Right renal cortex interstitium (tissue), 3 donors: ENCODE measurements around the gene PLEKHA4. TPM values are rescaled to one million over a fixed set of nuclear protein-coding genes. Genes with fewer than 3 reads are reported as not detected.
"Not testable (repeated sequence)": the region's sequence is repeated elsewhere in the genome, so short reads cannot be mapped to it uniquely, and the experiment has no call there.

Source experiments
- DNase-seq, 3 donors: peaks; one replicate each; pipeline ENCODE4 v3.0.0-alpha.2; 2013; ENCODE audit warnings: low read depth in 3 of 3, low spot score in 2 of 3
- polyA plus RNA-seq, 3 donors: library from polyadenylated mRNA; unstranded; fragments of 120-200 nt; gene quantifications; one replicate each; pipeline ENCODE4 v1.2.1, GENCODE V29; 2013; ENCODE audit not compliant: insufficient read length in 3 of 3

PLEKHA4 gene
- polyA plus RNA-seq, 3 donors = 17.4 to 19.8 (median 17.6) TPM

DNA sequence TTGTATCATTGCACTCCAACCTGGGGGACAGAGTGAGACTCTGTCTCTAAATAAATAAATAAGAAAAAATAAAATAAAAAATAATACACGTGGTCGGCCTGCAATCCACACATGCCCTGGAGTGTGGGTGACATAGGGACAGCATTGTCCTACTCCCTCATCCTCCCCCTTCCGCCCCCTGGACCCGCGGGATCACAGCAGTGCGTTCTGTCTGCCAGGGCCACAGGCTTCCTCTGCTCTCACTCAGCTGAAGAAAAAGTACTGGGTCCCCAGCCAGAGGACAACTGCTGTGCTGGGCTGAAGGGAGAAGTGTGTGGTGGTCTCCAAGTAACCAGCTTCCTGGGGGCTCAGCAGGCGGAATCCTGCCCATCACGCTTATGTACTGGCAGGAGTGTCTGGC lies 63.9 kb downstream of the PLEKHA4 start:
- no peak for DNase-seq

DNA sequence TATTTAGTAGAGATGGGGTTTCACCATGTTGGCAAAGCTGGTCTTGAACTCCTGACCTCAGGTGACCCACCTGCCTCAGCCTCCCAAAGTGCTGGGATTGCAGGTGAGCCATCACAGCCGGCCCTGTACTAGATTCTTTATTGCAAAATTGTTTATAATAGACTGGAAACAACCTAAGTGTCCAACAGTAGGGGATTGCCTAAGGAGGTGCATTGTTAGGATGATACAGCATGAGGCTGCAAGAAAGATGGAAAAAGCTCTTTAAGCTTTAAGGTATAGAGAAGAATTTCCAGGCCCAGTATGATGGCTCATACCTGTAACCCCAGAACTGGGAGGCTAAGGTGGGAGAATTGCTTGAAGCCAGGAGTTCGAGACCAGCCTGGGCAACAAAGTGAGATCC lies 65.8 kb downstream of the PLEKHA4 start:
- DNase-seq = no peak

DNA sequence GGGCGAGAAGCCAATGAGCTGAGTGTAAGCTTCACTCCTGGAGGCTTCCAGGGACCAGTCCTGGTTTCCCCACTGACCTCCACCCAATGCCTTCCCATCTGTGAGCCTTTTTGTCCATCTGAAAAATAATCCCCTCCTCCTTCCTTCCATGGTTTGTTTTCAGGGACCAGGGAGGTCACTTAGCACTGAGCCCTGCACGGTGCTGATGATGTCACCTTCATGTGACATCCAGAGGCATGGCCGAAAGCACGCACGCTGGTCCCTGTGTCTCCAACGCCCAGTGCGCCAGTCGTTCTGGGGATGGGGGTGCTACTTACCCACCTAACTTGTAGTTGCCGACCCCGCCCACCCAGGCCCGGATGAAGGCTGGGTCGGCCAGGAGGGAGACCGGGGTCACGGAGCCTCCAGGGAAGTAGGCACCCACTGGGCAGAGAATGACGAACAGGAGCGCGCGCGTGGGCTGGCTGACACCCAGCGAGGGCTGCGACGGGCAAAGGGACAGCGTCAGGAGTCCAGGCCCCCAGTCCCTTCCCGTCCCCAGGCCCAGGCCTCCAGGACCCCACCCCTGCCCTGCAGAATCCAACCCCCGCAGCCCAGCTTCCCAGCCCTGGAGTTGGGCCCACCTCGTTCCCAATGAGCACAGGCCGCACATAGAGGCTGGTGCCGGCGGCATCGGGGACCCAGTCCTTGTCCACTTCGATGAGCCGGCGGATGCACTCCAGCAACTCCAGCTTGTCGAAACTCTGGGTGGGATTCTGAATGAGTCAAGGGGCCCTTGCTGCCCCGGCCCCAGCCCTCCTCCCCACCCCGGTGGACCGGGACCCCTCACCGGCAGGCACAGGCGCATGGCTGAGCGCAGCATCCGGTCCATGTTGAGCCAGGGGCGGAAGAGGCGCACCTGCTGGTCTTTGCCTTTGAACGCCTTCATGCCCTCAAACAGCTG lies 68.8 kb downstream of the PLEKHA4 start:
- no peak for DNase-seq

DNA sequence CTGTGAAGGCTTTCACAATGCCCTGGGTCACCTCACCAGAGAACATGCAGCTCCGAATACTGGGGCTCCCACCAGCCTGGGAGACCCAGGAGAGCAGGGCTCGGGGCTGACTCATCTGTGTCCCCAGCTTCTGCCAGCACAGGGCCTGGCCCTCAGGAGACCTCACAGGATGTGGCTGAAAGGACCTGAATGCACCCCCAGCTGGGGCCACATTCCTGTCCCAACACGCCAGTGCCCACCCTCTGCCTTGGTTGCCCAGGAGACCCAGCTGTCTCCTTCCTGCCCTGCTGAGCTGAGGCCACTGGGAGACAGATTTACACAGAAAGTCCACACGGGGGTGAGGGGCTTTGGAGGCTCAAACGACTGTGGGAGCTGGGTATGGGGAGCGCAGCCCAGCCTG lies 69.5 kb downstream of the PLEKHA4 start:
- DNase-seq = no peak

DNA sequence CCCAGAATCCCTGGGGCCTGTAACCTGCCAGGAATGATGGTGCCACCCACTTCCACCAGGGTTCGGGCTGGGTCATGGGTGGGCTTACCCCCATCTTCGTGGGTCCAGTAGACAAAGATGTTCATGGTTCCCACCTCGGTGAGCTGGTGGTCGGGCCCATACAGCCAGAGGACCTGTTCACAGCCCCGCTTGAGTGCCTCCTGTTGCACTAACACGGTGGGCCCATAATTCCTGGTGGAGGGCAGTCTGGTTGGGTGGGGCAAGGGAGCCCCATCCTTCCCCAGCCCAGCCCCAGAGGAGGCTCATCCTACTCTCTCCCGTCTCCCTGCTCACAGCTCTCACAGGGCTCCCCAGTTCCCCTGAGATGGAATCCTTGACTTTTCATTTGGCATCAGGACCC lies 71.3 kb downstream of the PLEKHA4 start:
- DNase-seq = no peak

DNA sequence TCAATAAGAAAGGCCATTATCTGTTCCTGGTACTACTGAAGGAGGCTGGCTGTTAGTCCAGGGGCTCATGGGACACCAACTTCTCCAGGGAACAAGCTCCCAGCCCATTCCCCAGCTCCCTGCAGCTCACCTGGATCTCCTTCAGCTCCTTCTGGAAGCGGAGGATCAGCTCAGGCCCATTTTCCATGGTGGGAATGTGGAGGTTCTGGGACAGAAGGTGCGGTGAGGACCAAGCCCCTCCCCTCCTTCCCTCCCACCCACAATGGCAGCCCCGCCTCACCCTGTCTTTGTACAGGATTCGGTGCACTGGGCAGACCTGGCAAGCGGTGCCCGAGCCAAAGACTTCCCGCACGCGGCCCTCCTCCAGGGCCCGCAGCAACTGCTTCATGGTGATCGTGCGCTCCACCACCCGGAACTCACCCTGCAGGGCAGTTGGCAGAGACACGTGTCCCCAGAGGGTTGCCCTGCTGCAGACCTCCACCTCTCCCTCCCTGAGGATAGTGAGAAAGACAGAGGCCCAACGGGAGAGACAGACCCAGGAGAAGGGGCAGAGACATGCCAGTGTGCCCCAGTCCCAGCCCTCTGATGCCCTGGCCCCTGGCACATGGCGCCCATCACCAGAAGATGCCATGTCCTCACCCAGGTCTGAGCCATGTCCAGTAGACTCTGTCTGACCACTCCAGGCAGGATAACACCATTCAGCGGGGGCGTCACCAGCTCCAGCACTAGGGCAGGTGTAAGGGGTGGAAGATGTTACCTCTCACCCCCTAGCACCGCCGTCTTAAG lies 71.9 kb downstream of the PLEKHA4 start:
- DNase-seq = no peak

DNA sequence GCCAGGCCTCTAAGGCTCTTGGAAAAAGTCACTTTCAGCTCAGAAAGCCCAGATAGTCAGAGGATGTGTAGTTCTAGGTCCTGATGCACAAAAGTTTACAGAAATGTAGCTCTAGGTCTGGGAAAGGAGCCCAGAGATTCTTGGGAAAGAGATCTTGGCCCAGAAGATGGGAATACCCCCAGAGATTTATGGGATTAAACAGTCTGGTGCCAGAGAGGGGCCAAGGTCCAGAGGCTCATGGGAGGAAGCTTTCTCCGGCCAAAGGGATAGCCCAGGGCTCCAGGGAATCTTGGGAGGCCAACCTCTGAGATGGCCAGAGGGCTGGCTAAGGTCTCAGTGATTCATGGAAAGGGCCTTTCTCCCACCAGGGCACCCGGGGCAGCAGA lies 72.7 kb downstream of the PLEKHA4 start:
- no peak for DNase-seq

DNA sequence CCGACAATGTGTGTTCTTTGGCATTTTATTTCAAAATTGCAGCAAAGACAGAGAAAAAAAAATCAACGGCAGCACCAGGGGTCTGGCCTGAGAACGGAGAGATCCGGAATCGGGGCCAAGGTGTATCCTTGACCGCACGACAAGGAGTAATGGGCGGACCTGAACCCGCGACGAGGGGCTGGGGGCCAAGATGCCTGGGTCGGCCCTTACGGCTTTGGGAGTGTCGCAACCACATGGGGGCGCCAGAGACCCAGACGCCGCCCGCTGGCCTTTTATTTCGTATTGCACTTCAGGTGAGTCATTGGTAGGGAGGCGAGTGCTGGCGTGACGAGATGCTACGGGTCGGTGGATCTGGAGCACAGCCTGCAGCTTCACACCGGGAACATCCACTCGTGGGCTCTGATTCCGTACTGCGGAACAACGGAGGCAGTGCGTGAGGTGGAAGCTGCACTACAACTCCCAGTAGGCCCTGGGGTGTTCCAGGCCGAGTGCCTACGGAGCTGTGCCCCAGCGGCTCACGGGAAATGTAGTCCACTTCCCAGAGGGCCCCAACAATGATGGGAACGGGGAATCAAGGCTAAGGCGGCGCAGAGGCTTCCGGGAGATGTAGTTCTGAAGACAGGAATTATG lies 73.2 kb downstream of the PLEKHA4 start:
- peak; percentile 86 to 91 (median 90) for DNase-seq

DNA sequence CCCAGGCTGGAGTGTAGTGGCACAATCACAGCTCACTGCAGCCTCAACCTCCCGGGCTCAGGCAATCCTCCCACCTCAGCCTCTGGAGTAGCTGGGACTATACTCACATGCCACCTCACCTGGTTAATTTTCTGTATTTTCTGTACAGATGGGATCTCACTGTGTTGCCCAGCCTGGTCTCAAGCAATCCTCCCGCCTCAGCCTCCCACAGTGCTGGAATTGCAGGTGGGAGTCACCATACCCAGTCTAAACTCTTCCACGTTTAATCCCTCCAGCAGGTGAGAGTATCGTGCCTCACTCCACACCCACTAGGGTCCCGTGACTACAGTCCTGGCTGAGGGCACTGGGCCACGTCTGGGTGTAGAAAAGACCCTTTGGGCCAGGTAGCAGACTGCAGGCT lies 74.1 kb downstream of the PLEKHA4 start:
- DNase-seq = no peak

DNA sequence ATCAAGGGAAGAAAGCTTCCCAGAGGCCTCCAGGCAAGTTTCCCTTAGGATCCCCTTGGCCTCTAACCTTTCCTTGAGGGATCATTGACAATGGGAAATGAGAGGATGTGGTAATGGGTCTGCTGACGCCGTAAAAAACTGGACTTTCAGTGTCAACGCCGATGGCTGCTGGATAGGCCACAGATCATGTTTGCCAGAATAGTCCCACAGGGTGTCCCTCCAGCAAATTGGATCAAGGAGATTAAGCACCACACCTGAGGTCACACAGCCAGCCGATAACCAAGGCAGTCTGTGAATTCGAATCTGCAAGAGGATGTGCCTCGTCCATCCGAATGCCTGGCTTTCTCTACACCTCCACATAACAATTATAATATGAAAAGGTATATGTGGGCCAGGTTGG lies 75.1 kb downstream of the PLEKHA4 start:
- no peak for DNase-seq

DNA sequence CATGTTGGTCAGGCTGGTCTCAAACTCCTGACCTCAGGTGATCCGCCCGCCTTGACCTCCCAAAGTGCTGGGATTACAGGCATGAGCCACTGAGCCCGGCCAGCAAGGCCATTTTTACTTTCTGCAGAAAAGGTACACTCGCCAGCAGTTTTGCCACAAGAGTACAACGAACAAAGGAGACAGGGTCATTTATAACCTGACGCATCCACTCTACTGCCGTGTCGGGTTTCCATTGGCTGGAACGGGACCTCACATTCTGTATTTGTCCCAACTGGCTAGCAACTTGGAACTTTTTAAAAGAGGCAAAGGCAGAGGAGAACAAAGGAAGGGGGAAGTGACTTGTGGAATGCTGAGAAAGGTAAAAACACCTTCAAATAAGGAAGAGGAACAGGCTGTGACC lies 81.1 kb downstream of the PLEKHA4 start:
- DNase-seq = not testable (repeated sequence)

Other genes with a start within 250 kb of the PLEKHA4 start
- gene RPL18, start 249.4 kb downstream of the PLEKHA4 start, polyA plus RNA-seq = 1,000 to 10,000 TPM; 1,053 to 1,199 (median 1,085) TPM
- gene SPHK2, start 249.1 kb downstream of the PLEKHA4 start, polyA plus RNA-seq = 10 to 100 TPM; 15.9 to 24.6 (median 17.8) TPM
- 10 to 100 TPM in 2 of 3 donors, 1 to 10 TPM in 1; 9.3 to 11.0 (median 10.5) TPM for gene DBP, start 231.2 kb downstream of the PLEKHA4 start, polyA plus RNA-seq
- 10 to 100 TPM; 21.9 to 23.6 (median 22.9) TPM for gene CA11, start 222.4 kb downstream of the PLEKHA4 start, polyA plus RNA-seq
- gene NTN5, start 195.6 kb downstream of the PLEKHA4 start, polyA plus RNA-seq = under 1 TPM; 0.47 to 0.96 (median 0.94) TPM
- gene FUT2, start 172.6 kb downstream of the PLEKHA4 start, polyA plus RNA-seq = 1 to 10 TPM in 2 of 3 donors, under 1 TPM in 1; 0.96 to 2.6 (median 1.9) TPM
- 1 to 10 TPM; 4.1 to 5.2 (median 4.5) TPM for gene MAMSTR, start 148.9 kb downstream of the PLEKHA4 start, polyA plus RNA-seq
- 10 to 100 TPM; 11.5 to 12.2 (median 11.8) TPM for gene RASIP1, start 128.0 kb downstream of the PLEKHA4 start, polyA plus RNA-seq
- gene IZUMO1, start 121.7 kb downstream of the PLEKHA4 start, polyA plus RNA-seq = under 1 TPM in 2 of 3 donors, not detected in 1; 0.18 to 0.40 TPM
- gene FUT1, start 116.0 kb downstream of the PLEKHA4 start, polyA plus RNA-seq = 1 to 10 TPM; 3.0 to 3.4 (median 3.0) TPM
- gene FGF21, start 113.1 kb downstream of the PLEKHA4 start, polyA plus RNA-seq = not detected
- 10 to 100 TPM; 28.5 to 34.9 (median 28.8) TPM for gene BCAT2, start 57.6 kb downstream of the PLEKHA4 start, polyA plus RNA-seq
- gene HSD17B14, start 32.1 kb downstream of the PLEKHA4 start, polyA plus RNA-seq = 10 to 100 TPM; 24.0 to 30.9 (median 27.9) TPM
- gene PPP1R15A, start 3.8 kb upstream of the PLEKHA4 start, polyA plus RNA-seq = 10 to 100 TPM; 34.7 to 48.1 (median 35.8) TPM
- 1 to 10 TPM in 1 of 3 donors, under 1 TPM in 2; 0.72 to 1.9 (median 0.93) TPM for gene TULP2, start 30.1 kb upstream of the PLEKHA4 start, polyA plus RNA-seq
- 100 to 1,000 TPM; 229 to 276 (median 263) TPM for gene NUCB1, start 31.7 kb upstream of the PLEKHA4 start, polyA plus RNA-seq
- 1 to 10 TPM; 4.6 to 7.4 (median 5.9) TPM for gene DHDH, start 65.1 kb upstream of the PLEKHA4 start, polyA plus RNA-seq
- gene BAX, start 86.3 kb upstream of the PLEKHA4 start, polyA plus RNA-seq = 10 to 100 TPM; 47.8 to 70.2 (median 65.9) TPM
- gene FTL, start 96.7 kb upstream of the PLEKHA4 start, polyA plus RNA-seq = 1,000 to 10,000 TPM; 2,018 to 2,741 (median 2,584) TPM
- gene GYS1, start 124.7 kb upstream of the PLEKHA4 start, polyA plus RNA-seq = 10 to 100 TPM; 35.6 to 38.8 (median 36.1) TPM
- gene RUVBL2, start 125.3 kb upstream of the PLEKHA4 start, polyA plus RNA-seq = 10 to 100 TPM; 79.2 to 96.2 (median 86.9) TPM
- gene LHB, start 148.5 kb upstream of the PLEKHA4 start, polyA plus RNA-seq = not detected
- not detected for gene CGB3, start 155.7 kb upstream of the PLEKHA4 start, polyA plus RNA-seq
- not detected for gene CGB2, start 163.3 kb upstream of the PLEKHA4 start, polyA plus RNA-seq
- gene CGB1, start 168.3 kb upstream of the PLEKHA4 start, polyA plus RNA-seq = not detected
- gene CGB5, start 175.2 kb upstream of the PLEKHA4 start, polyA plus RNA-seq = not detected
- gene CGB8, start 180.5 kb upstream of the PLEKHA4 start, polyA plus RNA-seq = not detected
- under 1 TPM; 0.78 to 0.94 (median 0.93) TPM for gene CGB7, start 189.1 kb upstream of the PLEKHA4 start, polyA plus RNA-seq
- gene NTF4, start 196.2 kb upstream of the PLEKHA4 start, polyA plus RNA-seq = 1 to 10 TPM; 2.4 to 2.7 (median 2.5) TPM
- under 1 TPM; 0.04 TPM for gene KCNA7, start 204.1 kb upstream of the PLEKHA4 start, polyA plus RNA-seq
- gene SNRNP70, start 216.8 kb upstream of the PLEKHA4 start, polyA plus RNA-seq = 100 to 1,000 TPM; 243 to 292 (median 271) TPM
- 1 to 10 TPM; 6.5 to 6.7 (median 6.6) TPM for gene LIN7B, start 245.8 kb upstream of the PLEKHA4 start, polyA plus RNA-seq